Central memory CD8-positive, alpha-beta T cell (primary cell): ENCODE results near the gene SIPA1L3.

Source experiments
- ATAC-seq: fragments of 150-1000 bp; cut with Tn5 transposase; replicated peaks from 2 replicates; pipeline ENCODE4 v1.10.0; 2022; ENCODE audit warnings: mild to moderate bottlenecking, moderate FRiP score, moderate number of reproducible peaks; ENCODE audit not compliant: poor library complexity, severe bottlenecking; ENCODE audit errors: extremely low read depth
- DNase-seq, 2 donors: peaks; one replicate each; pipeline ENCODE4 v3.0.0; 2021; ENCODE audit warnings: low spot score in 2 of 2
- H3K27ac Mint-ChIP-seq: one replicate; pipeline ENCODE4 v1.8.0; 2022; ENCODE audit warnings: low read depth, mild to moderate bottlenecking, moderate library complexity, mixed read lengths
- H3K27me3 Mint-ChIP-seq: one replicate; pipeline ENCODE4 v1.8.0; 2022; ENCODE audit warnings: mixed read lengths
- H3K36me3 Mint-ChIP-seq: one replicate; pipeline ENCODE4 v1.8.0; 2022; ENCODE audit warnings: mild to moderate bottlenecking, moderate library complexity, mixed read lengths; ENCODE audit not compliant: insufficient read depth
- H3K4me1 Mint-ChIP-seq: one replicate; pipeline ENCODE4 v1.8.0; 2022; ENCODE audit warnings: mixed read lengths
- H3K4me3 Mint-ChIP-seq: one replicate; pipeline ENCODE4 v1.8.0; 2022; ENCODE audit warnings: mild to moderate bottlenecking, moderate library complexity, mixed read lengths
- H3K9me3 Mint-ChIP-seq: one replicate; pipeline ENCODE4 v1.8.0; 2022; ENCODE audit warnings: mixed read lengths

Gene SIPA1L3

GRCh38 chr19:38195237-38195636 is 288.2 kb downstream of the SIPA1L3 start:
- ATAC-seq, result no peak
- peaks cover 4% of the 10 kb centered on the region for H3K36me3 Mint-ChIP-seq
- H3K27me3 Mint-ChIP-seq, result no peaks in the 10 kb centered on the region
- no peaks in the 10 kb centered on the region for H3K9me3 Mint-ChIP-seq
- DNase-seq, result no peak
- no peak overlapping the region for H3K4me3 Mint-ChIP-seq
- no peaks in the 10 kb centered on the region for H3K4me1 Mint-ChIP-seq
- no peak overlapping the region for H3K27ac Mint-ChIP-seq

GRCh38 chr19:38196245-38196837 is 289.3 kb downstream of the SIPA1L3 start:
- H3K27ac Mint-ChIP-seq, result peak overlapping the region; percentile 74
- no peak for DNase-seq
- H3K4me3 Mint-ChIP-seq, result no peak overlapping the region
- ATAC-seq, result no peak
- no peaks in the 10 kb centered on the region for H3K4me1 Mint-ChIP-seq
- peaks cover 4% of the 10 kb centered on the region for H3K36me3 Mint-ChIP-seq
- no peaks in the 10 kb centered on the region for H3K27me3 Mint-ChIP-seq
- no peaks in the 10 kb centered on the region for H3K9me3 Mint-ChIP-seq

GRCh38 chr19:38196948-38197656 is 290.1 kb downstream of the SIPA1L3 start:
- Mint-ChIP-seq H3K4me3 (no peak overlapping the region), H3K27ac (peak overlapping the region; percentile 74), H3K4me1 (no peaks in the 10 kb centered on the region), H3K36me3 (peaks cover 4% of the 10 kb centered on the region), H3K27me3 (no peaks in the 10 kb centered on the region), H3K9me3 (no peaks in the 10 kb centered on the region)
- ATAC-seq (no peak), DNase-seq (no peak)

GRCh38 chr19:38197937-38198704 is 291.1 kb downstream of the SIPA1L3 start:
- no peak for DNase-seq
- no peak overlapping the region for H3K27ac Mint-ChIP-seq
- no peaks in the 10 kb centered on the region for H3K9me3 Mint-ChIP-seq
- H3K4me1 Mint-ChIP-seq, result no peaks in the 10 kb centered on the region
- no peak overlapping the region for H3K4me3 Mint-ChIP-seq
- H3K27me3 Mint-ChIP-seq, result no peaks in the 10 kb centered on the region
- H3K36me3 Mint-ChIP-seq, result peaks cover 6% of the 10 kb centered on the region
- ATAC-seq, result no peak

GRCh38 chr19:38199340-38199739 is 292.3 kb downstream of the SIPA1L3 start:
- Mint-ChIP-seq H3K9me3 (no peaks in the 10 kb centered on the region), H3K27ac (no peak overlapping the region), H3K4me3 (no peak overlapping the region), H3K4me1 (no peaks in the 10 kb centered on the region), H3K36me3 (peaks cover 7% of the 10 kb centered on the region), H3K27me3 (no peaks in the 10 kb centered on the region)
- ATAC-seq, result no peak
- no peak for DNase-seq

GRCh38 chr19:38201731-38202130 is 294.7 kb downstream of the SIPA1L3 start:
- H3K27me3 Mint-ChIP-seq, result no peaks in the 10 kb centered on the region
- peaks cover 8% of the 10 kb centered on the region for H3K36me3 Mint-ChIP-seq
- H3K27ac Mint-ChIP-seq, result no peak overlapping the region

GRCh38 chr19:38202504-38202903 is 295.5 kb downstream of the SIPA1L3 start:
- peaks cover 8% of the 10 kb centered on the region for H3K36me3 Mint-ChIP-seq
- no peak overlapping the region for H3K4me3 Mint-ChIP-seq
- ATAC-seq (no peak), DNase-seq (no peak)
- H3K9me3 Mint-ChIP-seq, result no peaks in the 10 kb centered on the region
- H3K27me3 Mint-ChIP-seq, result no peaks in the 10 kb centered on the region
- H3K27ac Mint-ChIP-seq, result no peak overlapping the region
- no peaks in the 10 kb centered on the region for H3K4me1 Mint-ChIP-seq

More at GRCh38 chr19:38201731-38202130, 294.7 kb downstream of the SIPA1L3 start:
- Mint-ChIP-seq H3K9me3 (no peaks in the 10 kb centered on the region), H3K4me1 (no peaks in the 10 kb centered on the region), H3K4me3 (no peak overlapping the region)
- no peak for ATAC-seq
- DNase-seq, result no peak

GRCh38 chr19:38203197-38203596 is 296.2 kb downstream of the SIPA1L3 start:
- Mint-ChIP-seq H3K36me3 (peaks cover 8% of the 10 kb centered on the region), H3K4me3 (no peak overlapping the region), H3K27ac (no peak overlapping the region), H3K27me3 (no peaks in the 10 kb centered on the region), H3K9me3 (no peaks in the 10 kb centered on the region), H3K4me1 (no peaks in the 10 kb centered on the region)
- no peak for DNase-seq
- ATAC-seq, result no peak

GRCh38 chr19:38204096-38204495 is 297.1 kb downstream of the SIPA1L3 start:
- H3K4me3 Mint-ChIP-seq, result no peak overlapping the region
- no peak for ATAC-seq
- peaks cover 10% of the 10 kb centered on the region for H3K36me3 Mint-ChIP-seq
- no peak for DNase-seq
- no peaks in the 10 kb centered on the region for H3K4me1 Mint-ChIP-seq
- H3K27ac Mint-ChIP-seq, result no peak overlapping the region
- H3K27me3 Mint-ChIP-seq, result no peaks in the 10 kb centered on the region
- no peaks in the 10 kb centered on the region for H3K9me3 Mint-ChIP-seq

- no peak for DNase-seq
- peaks cover 6% of the 10 kb centered on the region for H3K27me3 Mint-ChIP-seq
- H3K4me3 Mint-ChIP-seq, result no peak overlapping the region
- H3K9me3 Mint-ChIP-seq, result no peaks in the 10 kb centered on the region
- H3K27ac Mint-ChIP-seq, result no peak overlapping the region
- peaks cover 9% of the 10 kb centered on the region for H3K36me3 Mint-ChIP-seq
- ATAC-seq, result no peak
- peaks cover 1% of the 10 kb centered on the region for H3K4me1 Mint-ChIP-seq
Measured at GRCh38 chr19:38204728-38205127, 297.7 kb downstream of the SIPA1L3 start.

GRCh38 chr19:38206006-38206745 is 299.2 kb downstream of the SIPA1L3 start:
- ATAC-seq, result no peak
- peaks cover 10% of the 10 kb centered on the region for H3K36me3 Mint-ChIP-seq
- H3K4me3 Mint-ChIP-seq, result no peak overlapping the region
- no peak overlapping the region for H3K27ac Mint-ChIP-seq
- no peak for DNase-seq
- peaks cover 20% of the 10 kb centered on the region for H3K27me3 Mint-ChIP-seq
- H3K4me1 Mint-ChIP-seq, result peaks cover 12% of the 10 kb centered on the region
- H3K9me3 Mint-ChIP-seq, result no peaks in the 10 kb centered on the region

- H3K27me3 Mint-ChIP-seq, result peaks cover 21% of the 10 kb centered on the region
- no peak overlapping the region for H3K4me3 Mint-ChIP-seq
- DNase-seq, result no peak
- no peak for ATAC-seq
- peaks cover 10% of the 10 kb centered on the region for H3K36me3 Mint-ChIP-seq
- H3K4me1 Mint-ChIP-seq, result peaks cover 12% of the 10 kb centered on the region
- H3K27ac Mint-ChIP-seq, result no peak overlapping the region
- H3K9me3 Mint-ChIP-seq, result no peaks in the 10 kb centered on the region
Measured at GRCh38 chr19:38206928-38207327, 299.9 kb downstream of the SIPA1L3 start.
